ENCODE results near the gene SCLT1.

DNA sequence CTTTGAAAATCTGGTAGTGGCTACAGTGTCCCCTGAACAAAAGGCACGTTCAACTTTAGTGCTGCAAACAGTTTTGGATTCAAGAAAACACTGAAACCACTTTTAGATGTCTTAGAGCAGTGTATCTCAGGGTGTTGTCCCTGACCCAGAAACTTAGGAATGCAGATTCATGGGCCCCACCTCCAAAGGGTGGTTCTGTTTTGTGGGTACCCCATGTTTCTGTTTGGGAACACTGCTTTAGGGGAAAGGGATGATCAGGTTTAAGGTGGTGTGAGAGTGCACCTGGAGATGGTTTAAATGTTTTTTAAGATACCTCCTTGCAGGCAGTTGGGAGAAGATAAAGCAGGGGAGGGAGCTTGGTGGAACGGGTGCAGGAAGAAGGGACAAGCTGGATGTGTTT is 228.2 kb downstream of the SCLT1 start:
- TF ChIP-seq GATA3 (IDR thresholded peaks at IDR 0.05; ENCODE audit: low read depth, low read length) (no peak), GATA2 (IDR thresholded peaks at IDR 0.05; ENCODE audit: low read depth, low read length) (no peak)

All from SH-SY5Y (cell line).